Stimulated activated CD4-positive, alpha-beta T cell treated with anti-CD3 and anti-CD28 coated beads, Interleukin-1b, Interleukin-23, amount 100 ng/mL, for 4 hours (primary cell): ENCODE data around the gene EDNRB.
"Not testable (repeated sequence)": the region's sequence is repeated elsewhere in the genome, so short reads cannot be mapped to it uniquely, and the experiment has no call there.

Experiments used
- DNase-seq, 2 donors: peaks; one replicate each; pipeline ENCODE4 v3.0.0-alpha.2; 2020; ENCODE audit warnings: low read depth in 2 of 2

Gene EDNRB

GRCh38 chr13:77896977-77897376, 21.7 kb downstream of the EDNRB start:
- DNase-seq = no peak

- DNase-seq = no peak
Observed at GRCh38 chr13:77896536-77896935, 22.1 kb downstream of the EDNRB start.

GRCh38 chr13:77894743-77895142, 23.9 kb downstream of the EDNRB start:
- no peak for DNase-seq

GRCh38 chr13:77893066-77893465, 25.6 kb downstream of the EDNRB start:
- DNase-seq = no peak

GRCh38 chr13:77892491-77892890, 26.1 kb downstream of the EDNRB start:
- no peak for DNase-seq

- no peak for DNase-seq
Observed at GRCh38 chr13:77891486-77891885, 27.1 kb downstream of the EDNRB start.

GRCh38 chr13:77891041-77891440, 27.6 kb downstream of the EDNRB start:
- no peak for DNase-seq

- no peak for DNase-seq
Observed at GRCh38 chr13:77883328-77883727, 35.3 kb downstream of the EDNRB start.

- no peak for DNase-seq
Observed at GRCh38 chr13:77878190-77878589, 40.4 kb downstream of the EDNRB start.

- no peak for DNase-seq
Observed at GRCh38 chr13:77876176-77876575, 42.5 kb downstream of the EDNRB start.

- no peak for DNase-seq
Observed at GRCh38 chr13:77874406-77874805, 44.2 kb downstream of the EDNRB start.

GRCh38 chr13:77872995-77873394, 45.6 kb downstream of the EDNRB start:
- no peak for DNase-seq

- no peak for DNase-seq
Observed at GRCh38 chr13:77871596-77871995, 47.0 kb downstream of the EDNRB start.

- no peak for DNase-seq
Observed at GRCh38 chr13:77868717-77869116, 49.9 kb downstream of the EDNRB start.

- no peak for DNase-seq
Observed at GRCh38 chr13:77866971-77867370, 51.7 kb downstream of the EDNRB start.

- no peak for DNase-seq
Observed at GRCh38 chr13:77865622-77866021, 53.0 kb downstream of the EDNRB start.

- DNase-seq = no peak
Observed at GRCh38 chr13:77863144-77863543, 55.5 kb downstream of the EDNRB start.

GRCh38 chr13:77861741-77862140, 56.9 kb downstream of the EDNRB start:
- DNase-seq = no peak

GRCh38 chr13:77860507-77860981, 58.1 kb downstream of the EDNRB start:
- no peak for DNase-seq

GRCh38 chr13:77859450-77859849, 59.2 kb downstream of the EDNRB start:
- no peak for DNase-seq

- no peak for DNase-seq
Observed at GRCh38 chr13:77857531-77858209, 61.0 kb downstream of the EDNRB start.

GRCh38 chr13:77853703-77854102, 64.9 kb downstream of the EDNRB start:
- no peak for DNase-seq

- DNase-seq = not testable (repeated sequence)
Observed at GRCh38 chr13:77848050-77848449, 70.6 kb downstream of the EDNRB start.

- no peak for DNase-seq
Observed at GRCh38 chr13:77846173-77846572, 72.5 kb downstream of the EDNRB start.
